Gastrocnemius medialis (tissue), 4 donors: ENCODE measurements around the gene CAPN5.

Experiments used
- CTCF ChIP-seq, 5 experiments: fragments of 450-650 bp in 3 of 5; fragments of 200-600 bp in 2 of 5; sonication (generic) in 2 of 5; IDR thresholded peaks in 4 of 5; conservative IDR thresholded peaks in 1 of 5; 1 replicate in 4 of 5; 2 replicates in 1 of 5; pipeline ENCODE4 v1.5.1; 2016 to 2019; ENCODE audit warnings: antibody characterized with exemption in 5 of 5, mild to moderate bottlenecking in 3 of 5, moderate library complexity in 3 of 5
- POLR2A ChIP-seq, 2 donors: fragments of 450-650 bp; IDR thresholded peaks; one replicate each; pipeline ENCODE4 v1.6.1; 2017; ENCODE audit warnings: antibody characterized with exemption in 2 of 2, mild to moderate bottlenecking in 2 of 2, moderate library complexity in 2 of 2

- TF ChIP-seq CTCF (IDR thresholded peaks at IDR 0.05 in 4 of 5, conservative IDR thresholded peaks at IDR 0.05 in 1 of 5) (no peak), POLR2A (IDR thresholded peaks at IDR 0.05) (no peak)
Observed at GRCh38 chr11:77138106-77138649, 71.4 kb downstream of the CAPN5 start.
